GM21717 (cell line): Measurements from ENCODE around the gene TUBB6.

Experiments used
- ATAC-seq: cut with Tn5 transposase; IDR thresholded peaks from one replicate; pipeline ENCODE4 v1.9.1; 2021; ENCODE audit warnings: mild to moderate bottlenecking, moderate library complexity; ENCODE audit not compliant: unreplicated experiment

Gene TUBB6

GRCh38 chr18:12307701-12308385, at the start of gene TUBB6:
Gene TUBB6 (plus strand): TSS chr18:12308241. CDS start chr18:12308293, 52 bp downstream.
- peak; percentile 56 for ATAC-seq

- ATAC-seq = no peak
These were observed 49.0 kb upstream of the TUBB6 start for GRCh38 chr18:12258719-12259705.

- ATAC-seq = no peak
These were observed 45.3 kb upstream of the TUBB6 start for GRCh38 chr18:12262748-12263147.

GRCh38 chr18:12264864-12265263, 43.2 kb upstream of the TUBB6 start:
- ATAC-seq = no peak

- ATAC-seq = peak; percentile 53
These were observed 36.4 kb upstream of the TUBB6 start for GRCh38 chr18:12271376-12272235.

GRCh38 chr18:12274793-12275192, 33.2 kb upstream of the TUBB6 start:
- ATAC-seq = no peak

GRCh38 chr18:12276736-12277554, 31.1 kb upstream of the TUBB6 start:
- ATAC-seq = no peak

GRCh38 chr18:12278215-12278671, 29.8 kb upstream of the TUBB6 start:
- no peak for ATAC-seq

- ATAC-seq = no peak
These were observed 29.0 kb upstream of the TUBB6 start for GRCh38 chr18:12278741-12279682.

GRCh38 chr18:12279781-12280531, 28.1 kb upstream of the TUBB6 start:
- ATAC-seq = no peak

- ATAC-seq = no peak
These were observed 26.2 kb upstream of the TUBB6 start for GRCh38 chr18:12281861-12282260.

GRCh38 chr18:12282442-12283039, 25.5 kb upstream of the TUBB6 start:
- no peak for ATAC-seq

- no peak for ATAC-seq
These were observed 24.8 kb upstream of the TUBB6 start for GRCh38 chr18:12283256-12283655.

- no peak for ATAC-seq
These were observed 24.4 kb upstream of the TUBB6 start for GRCh38 chr18:12283666-12284065.

GRCh38 chr18:12287131-12287681, 20.8 kb upstream of the TUBB6 start:
- ATAC-seq = no peak

GRCh38 chr18:12287684-12288402, 20.2 kb upstream of the TUBB6 start:
- ATAC-seq = no peak

- no peak for ATAC-seq
These were observed 19.7 kb upstream of the TUBB6 start for GRCh38 chr18:12288403-12288755.
